AG04450 (cell line): ENCODE data around the gene TMEFF1. TPM values are rescaled to one million over a fixed set of nuclear protein-coding genes. Genes with fewer than 3 reads are reported as not detected.

Source experiments
- CTCF ChIA-PET: fragments of 300-600, 350-600 bp; formaldehyde crosslinking; extraction: SDS; loops from one replicate; lab custom pipeline; 2022; ENCODE audit warnings: antibody characterized with exemption, inconsistent platforms; lab: Charles Lee
- POLR2A ChIA-PET: fragments of 350-600 bp; formaldehyde crosslinking; extraction: SDS; loops from one replicate; lab custom pipeline; 2021; ENCODE audit warnings: antibody characterized with exemption, inconsistent platforms; lab: Yijun Ruan, JAX
- DNase-seq: peaks from one replicate; pipeline ENCODE4 v3.0.0-alpha.2; 2011; ENCODE audit warnings: low read depth, low spot score
- H3K27ac ChIP-seq: one replicate; pipeline ENCODE4 v1.5.1; 2012; ENCODE audit warnings: low read depth, low read length, control low read depth
- H3K27me3 ChIP-seq: one replicate; pipeline ENCODE4 v1.6.0; 2012; ENCODE audit warnings: low read length; ENCODE audit not compliant: control insufficient read depth, insufficient read depth
- H3K4me3 ChIP-seq: 2 replicates; pipeline ENCODE4 v1.5.1; 2011; ENCODE audit warnings: mild to moderate bottlenecking, low read depth, low read length, control low read depth
- H3K9me3 ChIP-seq: 2 replicates; pipeline ENCODE4 v1.5.1; 2012; ENCODE audit warnings: low read length; ENCODE audit not compliant: control insufficient read depth, insufficient read depth
- CTCF ChIP-seq: IDR thresholded peaks from 2 replicates; pipeline ENCODE4 v1.5.1; 2011; ENCODE audit warnings: low read depth, low read length, control low read depth, inconsistent platforms
- polyA plus RNA-seq: library from polyadenylated mRNA; depleted of rRNA; stranded (reverse); fragments of >200 nt; gene quantifications from 2 replicates; pipeline ENCODE4 v1.2.3, GENCODE V29; 2011

The TMEFF1 gene
- polyA plus RNA-seq, 1 experiment = 0.45 TPM

GRCh38 chr9:100557053-100557452, 84.1 kb downstream of the TMEFF1 start:
- TF ChIP-seq CTCF = no peak
- no peak for DNase-seq
- no peaks in the 10 kb centered on the region for H3K9me3 ChIP-seq
- H3K4me3 ChIP-seq = no peak overlapping the region
- POLR2A ChIA-PET = no interaction called here
- no peaks in the 10 kb centered on the region for H3K27me3 ChIP-seq
- no peak overlapping the region for H3K27ac ChIP-seq
- CTCF ChIA-PET = interaction anchor here (0.8 to 1.1 kb wide), 2 partner anchors 9 to 45 kb away, joined by 3 to 4 read pairs; no protein-coding TSS in a partner anchor

DNA sequence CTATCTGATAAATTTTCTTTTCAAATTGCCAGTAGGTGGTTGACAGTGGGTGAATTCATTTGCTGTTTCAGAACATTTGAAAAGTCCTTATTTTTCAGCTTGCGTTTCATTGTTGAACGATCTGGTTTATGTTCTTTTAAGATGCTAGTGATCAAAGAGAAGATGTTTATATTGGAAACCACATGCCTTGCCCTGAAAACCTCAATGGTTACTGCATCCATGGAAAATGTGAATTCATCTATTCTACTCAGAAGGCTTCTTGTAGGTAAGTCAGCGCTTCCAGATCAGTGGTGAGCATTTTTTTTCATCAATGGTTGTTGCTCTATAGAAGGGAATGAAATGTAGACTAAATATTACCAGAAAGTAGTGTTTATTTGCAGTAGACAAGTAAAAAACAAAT, 88.3 kb downstream of the TMEFF1 start:
- ChIA-PET POLR2A (no interaction called here), CTCF (no interaction called here)
- no peak for TF ChIP-seq CTCF
- no peaks in the 10 kb centered on the region for H3K27me3 ChIP-seq
- no peak overlapping the region for H3K4me3 ChIP-seq
- no peak overlapping the region for H3K27ac ChIP-seq
- H3K9me3 ChIP-seq = no peaks in the 10 kb centered on the region
- DNase-seq = no peak

DNA sequence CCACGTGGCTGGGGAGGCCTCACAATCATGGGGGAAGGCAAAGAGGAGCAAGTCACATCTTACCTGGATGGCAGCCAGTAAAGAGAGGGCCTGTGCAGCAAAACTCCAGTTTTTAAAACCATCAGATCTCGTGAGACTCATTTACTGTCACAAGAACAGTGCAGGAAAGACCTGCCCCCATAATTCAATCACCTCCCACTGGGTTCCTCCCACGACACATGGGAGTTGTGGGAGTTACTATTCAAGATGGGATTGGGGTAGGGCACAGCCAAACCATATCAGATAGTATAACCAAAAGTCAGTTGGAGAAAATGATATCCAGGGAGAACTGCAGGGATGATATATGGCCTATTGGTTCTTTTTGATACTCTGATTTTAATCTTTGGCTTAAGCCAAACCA, 94.9 kb downstream of the TMEFF1 start:
- POLR2A ChIA-PET = no interaction called here

GRCh38 chr9:100573655-100574260, 100.8 kb downstream of the TMEFF1 start:
- no peak for DNase-seq
- POLR2A ChIA-PET = no interaction called here
- no peak for TF ChIP-seq CTCF
- H3K4me3 ChIP-seq = no peak overlapping the region
- H3K9me3 ChIP-seq = no peaks in the 10 kb centered on the region
- no peaks in the 10 kb centered on the region for H3K27me3 ChIP-seq
- H3K27ac ChIP-seq = no peak overlapping the region
- CTCF ChIA-PET = no interaction called here

More for the DNA sequence above, 94.9 kb downstream of the TMEFF1 start:
- no peak for TF ChIP-seq CTCF
- no peak for DNase-seq
- Histone ChIP-seq H3K4me3 (no peak overlapping the region), H3K27me3 (no peaks in the 10 kb centered on the region), H3K9me3 (no peaks in the 10 kb centered on the region), H3K27ac (no peak overlapping the region)
- CTCF ChIA-PET = no interaction called here

GRCh38 chr9:100575006-100575405, 102.1 kb downstream of the TMEFF1 start:
- ChIA-PET CTCF (no interaction called here), POLR2A (no interaction called here)
- no peak for TF ChIP-seq CTCF
- H3K27me3 ChIP-seq = no peaks in the 10 kb centered on the region
- DNase-seq = no peak
- no peaks in the 10 kb centered on the region for H3K9me3 ChIP-seq
- no peak overlapping the region for H3K27ac ChIP-seq
- no peak overlapping the region for H3K4me3 ChIP-seq
